ENCODE results near the gene FRAT1. TPM values are rescaled to one million over a fixed set of nuclear protein-coding genes. Genes with fewer than 3 reads are reported as not detected.

The FRAT1 gene
- total RNA-seq, 2 experiments from 2014 or later: 2.7 to 3.2 TPM

DNA sequence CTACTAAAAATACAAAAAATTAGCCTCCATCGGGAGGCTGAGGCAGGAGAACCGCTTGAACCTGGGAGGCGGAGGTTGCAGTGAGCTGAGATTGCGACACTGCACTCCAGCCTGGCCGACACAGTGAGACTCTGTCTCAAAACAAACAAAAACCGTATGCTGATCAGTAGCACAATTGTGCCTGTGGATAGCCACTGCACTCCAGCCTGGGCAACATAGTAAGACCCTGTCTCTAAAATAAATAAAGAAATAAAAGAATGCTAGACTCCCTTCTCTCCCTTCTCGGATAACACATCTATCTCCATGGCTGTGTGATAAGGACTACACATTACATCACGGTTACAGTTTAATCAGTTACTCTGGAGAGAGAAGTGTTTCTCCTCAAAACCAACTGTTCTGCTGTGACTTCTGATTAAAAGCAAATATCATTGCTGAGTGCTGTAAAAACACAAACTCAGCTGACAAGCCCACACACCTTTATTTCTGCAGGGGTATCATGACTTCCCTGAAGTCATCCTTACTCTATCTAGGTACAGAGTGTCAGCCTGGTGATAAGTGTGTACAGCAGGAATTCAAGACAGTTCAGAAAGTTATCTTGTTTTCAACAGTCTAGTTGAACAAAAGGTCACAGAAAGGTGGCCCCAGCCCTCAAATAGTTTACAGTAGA, 21.4 kb upstream of the FRAT1 start:
- Mint-ChIP-seq H3K27me3 (no peaks in the 10 kb centered on the region), H3K36me3 (no peaks in the 10 kb centered on the region), H3K9me3 (no peaks in the 10 kb centered on the region), H3K4me1 (peaks cover 2% of the 10 kb centered on the region), H3K4me3 (no peak overlapping the region), H3K27ac (no peak overlapping the region)
- DNase-seq: no peak

GRCh38 chr10:97298223-97298571, 20.9 kb upstream of the FRAT1 start:
- no peak overlapping the region for H3K4me3 Mint-ChIP-seq
- no peak for DNase-seq
- no peaks in the 10 kb centered on the region for H3K36me3 Mint-ChIP-seq
- no peak overlapping the region for H3K27ac Mint-ChIP-seq
- H3K9me3 Mint-ChIP-seq: no peaks in the 10 kb centered on the region
- H3K27me3 Mint-ChIP-seq: no peaks in the 10 kb centered on the region
- no peaks in the 10 kb centered on the region for H3K4me1 Mint-ChIP-seq

DNA sequence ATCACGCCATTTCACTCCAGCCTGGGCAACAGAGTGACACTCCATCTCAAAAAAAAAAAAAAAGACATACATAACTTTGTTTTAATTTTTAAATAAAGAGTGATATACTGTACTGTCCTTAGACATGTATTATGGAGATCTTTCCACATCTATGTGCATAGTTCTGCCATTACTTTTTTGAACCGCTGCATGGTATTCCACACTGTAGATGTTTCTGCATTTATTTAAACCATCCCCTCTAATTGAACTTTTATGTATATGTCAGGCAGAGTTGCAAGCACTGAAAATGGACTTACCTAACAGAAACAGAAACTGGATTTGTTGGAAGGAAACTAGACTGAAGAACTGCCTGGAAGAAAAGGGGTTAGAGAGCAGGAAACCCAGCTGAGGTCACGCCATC, 18.1 kb upstream of the FRAT1 start:
- no peaks in the 10 kb centered on the region for H3K27me3 Mint-ChIP-seq
- no peaks in the 10 kb centered on the region for H3K36me3 Mint-ChIP-seq
- no peaks in the 10 kb centered on the region for H3K4me1 Mint-ChIP-seq
- DNase-seq: no peak
- H3K27ac Mint-ChIP-seq: no peak overlapping the region
- no peaks in the 10 kb centered on the region for H3K9me3 Mint-ChIP-seq
- H3K4me3 Mint-ChIP-seq: no peak overlapping the region

DNA sequence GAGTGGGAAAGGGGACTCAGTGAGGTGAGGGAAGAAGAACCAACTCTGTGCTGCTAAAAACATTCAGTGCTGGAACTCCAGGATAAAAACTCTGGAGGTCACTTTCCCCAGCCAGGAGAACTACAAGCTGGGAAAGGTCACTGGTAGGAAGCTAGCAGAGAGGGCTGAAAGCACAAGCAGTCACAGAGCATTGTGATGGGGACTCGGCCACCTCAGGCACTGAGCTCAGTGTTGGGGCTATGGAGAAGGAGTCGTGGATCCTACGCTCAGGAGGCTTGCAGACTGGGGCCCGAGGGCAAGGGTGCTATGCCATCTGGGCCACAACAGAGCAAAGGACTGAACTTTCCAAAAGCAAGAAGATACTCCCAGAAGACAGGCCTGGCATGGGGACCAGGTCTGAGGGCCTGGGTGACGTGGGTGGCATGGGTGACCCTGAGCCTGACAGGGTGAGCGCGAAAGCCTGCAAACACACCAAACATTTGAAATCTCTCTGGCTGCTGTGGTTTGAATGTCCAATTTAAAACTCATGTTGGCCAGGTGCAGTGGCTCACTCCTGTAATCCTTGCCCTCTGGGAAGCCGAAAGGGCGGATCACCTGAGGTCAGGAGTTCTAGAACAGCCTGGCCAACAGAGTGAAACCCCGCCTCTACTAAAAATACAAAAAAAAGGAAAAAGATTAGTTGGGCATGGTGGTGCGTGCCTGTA, 16.8 kb upstream of the FRAT1 start:
- no peak for DNase-seq
- no peaks in the 10 kb centered on the region for H3K27me3 Mint-ChIP-seq
- H3K4me3 Mint-ChIP-seq: no peak overlapping the region
- H3K27ac Mint-ChIP-seq: no peak overlapping the region
- H3K4me1 Mint-ChIP-seq: no peaks in the 10 kb centered on the region
- H3K36me3 Mint-ChIP-seq: no peaks in the 10 kb centered on the region
- no peaks in the 10 kb centered on the region for H3K9me3 Mint-ChIP-seq

DNA sequence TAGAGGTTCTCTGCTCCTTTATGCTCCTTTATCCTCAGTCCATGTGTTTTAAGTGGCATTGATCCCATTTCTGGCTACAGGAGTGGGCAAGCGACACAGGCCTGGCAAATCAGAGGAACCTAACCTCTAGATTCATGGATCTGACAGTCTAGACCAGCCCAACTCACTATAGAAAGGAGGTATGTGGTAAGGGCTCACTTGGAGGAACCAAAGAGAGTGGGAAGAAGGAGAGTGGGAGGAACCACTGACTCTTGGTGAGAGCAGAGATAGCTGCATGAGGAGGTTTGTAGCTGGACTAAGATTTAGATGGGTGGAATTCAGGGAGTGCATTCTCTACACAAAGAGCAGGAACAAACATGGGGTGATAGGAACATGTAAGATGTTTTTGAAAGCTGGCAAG, 11.6 kb upstream of the FRAT1 start:
- Mint-ChIP-seq H3K36me3 (no peaks in the 10 kb centered on the region), H3K4me1 (no peaks in the 10 kb centered on the region), H3K9me3 (no peaks in the 10 kb centered on the region), H3K27me3 (no peaks in the 10 kb centered on the region), H3K27ac (no peak overlapping the region), H3K4me3 (no peak overlapping the region)
- DNase-seq: no peak

GRCh38 chr10:97307866-97308780, 10.9 kb upstream of the FRAT1 start:
- DNase-seq: no peak
- no peaks in the 10 kb centered on the region for H3K9me3 Mint-ChIP-seq
- no peaks in the 10 kb centered on the region for H3K27me3 Mint-ChIP-seq
- H3K4me3 Mint-ChIP-seq: no peak overlapping the region
- no peaks in the 10 kb centered on the region for H3K36me3 Mint-ChIP-seq
- no peak overlapping the region for H3K27ac Mint-ChIP-seq
- H3K4me1 Mint-ChIP-seq: no peaks in the 10 kb centered on the region

GRCh38 chr10:97311111-97311626, 7.9 kb upstream of the FRAT1 start:
- no peaks in the 10 kb centered on the region for H3K36me3 Mint-ChIP-seq
- no peaks in the 10 kb centered on the region for H3K27me3 Mint-ChIP-seq
- H3K4me3 Mint-ChIP-seq: no peak overlapping the region
- DNase-seq: no peak
- no peaks in the 10 kb centered on the region for H3K9me3 Mint-ChIP-seq
- no peaks in the 10 kb centered on the region for H3K4me1 Mint-ChIP-seq
- no peak overlapping the region for H3K27ac Mint-ChIP-seq

GRCh38 chr10:97312897-97313296, 6.2 kb upstream of the FRAT1 start:
- Mint-ChIP-seq H3K4me1 (no peaks in the 10 kb centered on the region), H3K27ac (no peak overlapping the region), H3K4me3 (no peak overlapping the region), H3K27me3 (no peaks in the 10 kb centered on the region), H3K36me3 (no peaks in the 10 kb centered on the region), H3K9me3 (no peaks in the 10 kb centered on the region)
- DNase-seq: no peak

DNA sequence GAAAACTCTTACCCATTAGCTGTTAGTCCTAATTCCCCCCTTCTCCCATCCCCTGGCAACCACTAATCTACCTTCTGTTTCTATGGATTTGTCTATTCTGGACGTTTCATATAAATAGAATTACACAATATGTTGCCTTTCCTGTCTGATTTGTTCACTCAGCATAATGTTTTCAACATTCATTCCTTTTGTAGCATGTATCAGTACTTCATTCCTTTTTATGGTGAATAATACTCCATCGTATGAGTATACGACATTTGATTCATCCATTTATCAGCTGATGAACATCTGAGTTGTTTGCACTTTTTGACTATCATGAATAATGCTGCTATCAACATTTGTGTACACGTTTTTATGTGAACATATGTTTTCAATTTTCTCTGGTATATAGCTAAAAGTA, 4.4 kb upstream of the FRAT1 start:
- Mint-ChIP-seq H3K4me3 (no peak overlapping the region), H3K36me3 (no peaks in the 10 kb centered on the region), H3K27me3 (no peaks in the 10 kb centered on the region), H3K27ac (no peak overlapping the region), H3K4me1 (peaks cover 5% of the 10 kb centered on the region), H3K9me3 (no peaks in the 10 kb centered on the region)
- DNase-seq: no peak

GRCh38 chr10:97319671-97320479, 804 bp downstream of the FRAT1 start:
- Mint-ChIP-seq H3K4me1 (peaks cover 24% of the 10 kb centered on the region), H3K4me3 (peak overlapping the region; percentile 84), H3K27ac (peak overlapping the region; percentile 81), H3K36me3 (no peaks in the 10 kb centered on the region), H3K9me3 (no peaks in the 10 kb centered on the region), H3K27me3 (no peaks in the 10 kb centered on the region)
- DNase-seq: peak; percentile 79

DNA sequence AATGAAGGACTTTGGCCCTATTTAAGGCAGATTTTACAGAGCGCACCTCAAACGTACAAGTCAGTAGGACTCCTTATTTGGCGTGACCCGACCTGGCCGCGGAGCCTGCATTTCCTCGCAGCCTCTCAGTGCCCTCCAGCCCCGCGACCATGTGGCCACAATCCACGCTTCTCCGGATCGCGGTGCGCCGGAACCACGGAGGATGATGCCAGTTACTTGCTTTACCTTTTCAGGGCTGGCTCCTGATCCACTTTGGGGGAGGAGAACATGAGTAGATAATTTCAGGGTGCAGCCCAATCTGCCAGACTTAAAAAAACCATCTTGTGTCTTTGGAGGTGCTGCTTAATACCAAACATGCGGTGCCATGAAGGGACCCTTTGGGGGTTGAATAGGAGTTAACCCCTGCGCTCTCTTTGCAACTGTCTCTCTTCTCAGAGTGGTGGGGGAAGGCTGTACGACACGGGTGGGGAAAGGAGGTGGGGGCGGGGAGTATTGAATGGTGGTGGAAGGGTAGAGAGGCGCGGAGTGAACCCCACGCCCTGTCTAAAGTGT, 1.5 kb downstream of the FRAT1 start:
- Mint-ChIP-seq H3K4me1 (peaks cover 24% of the 10 kb centered on the region), H3K9me3 (no peaks in the 10 kb centered on the region), H3K27ac (peak overlapping the region; percentile 81), H3K4me3 (peak overlapping the region; percentile 84), H3K27me3 (no peaks in the 10 kb centered on the region), H3K36me3 (no peaks in the 10 kb centered on the region)
- DNase-seq: no peak

GRCh38 chr10:97321032-97321803, 2.1 kb downstream of the FRAT1 start:
- no peaks in the 10 kb centered on the region for H3K9me3 Mint-ChIP-seq
- H3K36me3 Mint-ChIP-seq: no peaks in the 10 kb centered on the region
- H3K27me3 Mint-ChIP-seq: no peaks in the 10 kb centered on the region
- DNase-seq: peak; percentile 18
- peaks cover 24% of the 10 kb centered on the region for H3K4me1 Mint-ChIP-seq
- H3K27ac Mint-ChIP-seq: peak overlapping the region; percentile 81
- H3K4me3 Mint-ChIP-seq: peak overlapping the region; percentile 84

DNA sequence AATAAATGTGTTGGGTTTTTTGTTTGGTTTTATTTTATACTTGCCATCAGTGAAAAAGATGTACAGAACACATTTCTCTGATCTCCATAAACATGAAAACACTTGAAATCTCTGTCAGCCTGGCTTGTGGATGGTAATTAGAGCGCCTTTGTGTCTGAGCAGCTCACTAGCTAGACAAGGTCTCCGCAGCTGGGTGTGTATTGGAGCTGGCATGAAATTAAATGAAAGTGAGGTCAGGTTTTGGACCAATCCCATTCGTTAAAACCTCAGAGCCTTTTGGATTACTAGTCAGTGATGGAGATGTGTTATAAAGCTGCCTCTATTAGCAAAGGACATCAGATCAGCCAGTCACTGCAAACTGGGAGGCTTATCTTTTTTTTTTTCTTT, 2.7 kb downstream of the FRAT1 start:
- Mint-ChIP-seq H3K27ac (no peak overlapping the region), H3K9me3 (no peaks in the 10 kb centered on the region), H3K4me1 (peaks cover 26% of the 10 kb centered on the region), H3K4me3 (peak overlapping the region; percentile 84), H3K36me3 (no peaks in the 10 kb centered on the region), H3K27me3 (no peaks in the 10 kb centered on the region)
- no peak for DNase-seq

GRCh38 chr10:97323501-97323900, 4.4 kb downstream of the FRAT1 start:
- Mint-ChIP-seq H3K27ac (no peak overlapping the region), H3K27me3 (no peaks in the 10 kb centered on the region), H3K4me1 (peaks cover 38% of the 10 kb centered on the region), H3K9me3 (no peaks in the 10 kb centered on the region), H3K36me3 (no peaks in the 10 kb centered on the region), H3K4me3 (no peak overlapping the region)
- no peak for DNase-seq

Measured in activated naive CD8-positive, alpha-beta T cell treated with anti-CD3 and anti-CD28 coated beads for 36 hours (primary cell).